Measurements from ENCODE around the gene PPP1CB. TPM values are rescaled to one million over a fixed set of nuclear protein-coding genes. Genes with fewer than 3 reads are reported as not detected.

Gene PPP1CB
- 100 to 1,000 TPM in 5 of 6 donors, 10 to 100 TPM in 1; 83.0 to 255 (median 222) TPM for total RNA-seq

DNA sequence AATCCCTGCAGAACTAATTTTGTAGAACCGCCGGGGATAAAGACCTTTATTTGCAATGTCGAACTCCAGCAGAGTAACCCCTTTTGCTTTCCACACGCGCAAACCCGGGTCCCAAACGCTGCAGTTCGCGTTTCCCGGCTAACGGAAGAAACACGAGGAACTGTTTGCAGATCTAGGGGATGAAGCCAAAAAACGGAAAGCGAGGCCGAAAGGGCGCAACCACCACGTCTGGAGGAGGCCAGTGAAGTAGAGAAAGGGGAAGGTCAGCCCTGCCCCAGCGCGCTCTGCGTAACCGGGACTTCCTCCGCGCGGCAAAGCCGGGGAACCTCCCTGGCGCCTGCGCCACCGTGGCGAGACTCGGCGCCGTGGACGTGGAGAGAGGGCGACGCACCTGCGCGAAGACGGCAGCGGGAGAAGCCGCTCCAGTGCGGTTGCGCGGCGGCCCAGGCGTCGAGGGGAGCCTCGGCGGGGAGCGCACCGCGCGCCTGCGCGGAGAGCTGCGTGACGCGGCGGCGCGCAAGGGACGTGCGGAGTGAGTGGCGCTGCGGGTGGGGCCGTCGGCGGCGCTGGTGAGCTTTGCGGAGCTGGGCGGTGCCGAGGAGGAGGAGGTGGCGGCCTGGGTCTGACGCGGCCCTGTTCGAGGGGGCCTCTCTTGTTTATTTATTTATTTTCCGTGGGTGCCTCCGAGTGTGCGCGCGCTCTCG, at the start of gene PPP1CB:
Gene PPP1CB, plus strand, starts transcription at position 579 of the 704 bp plus-strand sequence. CDS start 295 bp downstream, outside the sequence.
- WGBS, 2 donors: 0 to 1% methylated on average over 24 to 72 of the region's 81 CpGs
- Histone ChIP-seq H3K9me3 (no peaks in the 10 kb centered on the region), H3K27ac (peak within 1 kb of the TSS; percentile 97 to 100 (median 100)), H3K4me3 (peak within 1 kb of the TSS; percentile 65 to 90 (median 78)), H3K27me3 (no peaks in the 10 kb centered on the region), H3K36me3 (no peaks in the 10 kb centered on the region), H3K4me1 (peaks cover 32 to 44% (median 38%) of the 10 kb centered on the region in 4 donors)
- ATAC-seq (ENCODE audit: low FRiP score in 2 of 2) (peak; percentile 97), DNase-seq (peak; percentile 97 to 99)
- TF ChIP-seq, protein P1, sequence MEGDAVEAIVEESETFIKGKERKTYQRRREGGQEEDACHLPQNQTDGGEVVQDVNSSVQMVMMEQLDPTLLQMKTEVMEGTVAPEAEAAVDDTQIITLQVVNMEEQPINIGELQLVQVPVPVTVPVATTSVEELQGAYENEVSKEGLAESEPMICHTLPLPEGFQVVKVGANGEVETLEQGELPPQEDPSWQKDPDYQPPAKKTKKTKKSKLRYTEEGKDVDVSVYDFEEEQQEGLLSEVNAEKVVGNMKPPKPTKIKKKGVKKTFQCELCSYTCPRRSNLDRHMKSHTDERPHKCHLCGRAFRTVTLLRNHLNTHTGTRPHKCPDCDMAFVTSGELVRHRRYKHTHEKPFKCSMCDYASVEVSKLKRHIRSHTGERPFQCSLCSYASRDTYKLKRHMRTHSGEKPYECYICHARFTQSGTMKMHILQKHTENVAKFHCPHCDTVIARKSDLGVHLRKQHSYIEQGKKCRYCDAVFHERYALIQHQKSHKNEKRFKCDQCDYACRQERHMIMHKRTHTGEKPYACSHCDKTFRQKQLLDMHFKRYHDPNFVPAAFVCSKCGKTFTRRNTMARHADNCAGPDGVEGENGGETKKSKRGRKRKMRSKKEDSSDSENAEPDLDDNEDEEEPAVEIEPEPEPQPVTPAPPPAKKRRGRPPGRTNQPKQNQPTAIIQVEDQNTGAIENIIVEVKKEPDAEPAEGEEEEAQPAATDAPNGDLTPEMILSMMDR (IDR thresholded peaks at IDR 0.05): peak in 5 of 6 experiments; percentile 23 to 67 (median 63)
- TF ChIP-seq EP300 (IDR thresholded peaks at IDR 0.05): no peak
- peak; percentile 90 to 93 for TF ChIP-seq POLR2AphosphoS5 (IDR thresholded peaks at IDR 0.05)
- peak; percentile 3 to 96 (median 82) for TF ChIP-seq POLR2A (IDR thresholded peaks at IDR 0.05)

DNA sequence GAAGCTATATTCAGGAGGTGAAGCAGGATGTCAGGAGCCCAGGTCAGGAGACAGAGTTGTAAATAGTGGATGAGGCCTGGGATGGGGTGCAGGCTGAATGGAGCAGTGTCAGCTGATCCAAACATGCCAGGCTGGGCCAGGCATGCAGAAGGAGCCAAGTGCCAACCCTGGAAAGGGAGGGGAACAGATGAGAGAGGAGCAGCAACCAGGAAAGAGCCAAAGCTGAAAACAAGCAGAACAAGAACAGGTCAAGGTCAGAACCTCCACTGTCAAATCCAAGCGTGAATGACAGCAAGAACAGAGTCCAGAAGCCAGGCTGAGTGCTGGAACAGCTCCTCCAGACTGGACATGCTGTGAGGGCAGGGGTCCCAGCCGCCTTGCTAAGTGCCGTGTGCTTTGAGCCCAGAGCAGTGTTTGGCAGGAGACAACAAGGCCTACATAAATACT, 49.2 kb upstream of the PPP1CB start:
- no peaks in the 10 kb centered on the region for H3K9me3 ChIP-seq
- TF ChIP-seq EP300 (IDR thresholded peaks at IDR 0.05): no peak
- TF ChIP-seq POLR2A (IDR thresholded peaks at IDR 0.05): no peak
- TF ChIP-seq, protein P1 (IDR thresholded peaks at IDR 0.05): no peak
- no peak for TF ChIP-seq POLR2AphosphoS5 (IDR thresholded peaks at IDR 0.05)
- no peak overlapping the region for H3K4me3 ChIP-seq
- DNase-seq (no peak), ATAC-seq (ENCODE audit: low FRiP score in 2 of 2) (no peak)
- WGBS, 2 donors: 71 to 92% methylated on average over 3 of the region's 3 CpGs
- H3K36me3 ChIP-seq: no peaks in the 10 kb centered on the region
- no peaks in the 10 kb centered on the region for H3K4me1 ChIP-seq
- no peak overlapping the region for H3K27ac ChIP-seq
- H3K27me3 ChIP-seq: no peaks in the 10 kb centered on the region

DNA sequence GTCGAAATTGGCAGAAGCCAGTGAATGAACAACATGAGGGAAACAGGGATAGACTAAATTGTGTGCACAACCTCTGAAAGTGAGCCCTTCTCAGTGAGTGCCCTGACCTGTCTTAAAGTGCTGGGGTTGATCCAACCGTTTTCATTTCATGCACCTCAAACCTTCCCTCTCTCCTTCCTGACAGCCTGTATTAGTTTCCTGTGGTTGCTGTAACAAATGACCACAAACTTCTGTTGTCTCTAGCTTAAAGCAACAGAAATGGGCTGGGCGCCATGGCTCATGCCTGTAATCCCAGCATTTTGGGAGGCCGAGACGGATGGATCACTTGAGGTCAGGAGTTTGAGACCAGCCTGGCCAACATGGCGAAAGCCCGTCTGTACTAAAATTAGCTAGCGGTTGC, 48.8 kb upstream of the PPP1CB start:
- Histone ChIP-seq H3K36me3 (no peaks in the 10 kb centered on the region), H3K4me3 (no peak overlapping the region), H3K27me3 (no peaks in the 10 kb centered on the region), H3K27ac (no peak overlapping the region), H3K4me1 (no peaks in the 10 kb centered on the region), H3K9me3 (no peaks in the 10 kb centered on the region)
- TF ChIP-seq POLR2A (IDR thresholded peaks at IDR 0.05) (no peak), POLR2AphosphoS5 (IDR thresholded peaks at IDR 0.05) (no peak), EP300 (IDR thresholded peaks at IDR 0.05) (no peak)
- TF ChIP-seq, protein P1 (IDR thresholded peaks at IDR 0.05): no peak
- no peak for DNase-seq
- no peak for ATAC-seq (ENCODE audit: low FRiP score in 2 of 2)
- 76 to 87% methylated on average over 8 of the region's 8 CpGs for WGBS, 2 donors

DNA sequence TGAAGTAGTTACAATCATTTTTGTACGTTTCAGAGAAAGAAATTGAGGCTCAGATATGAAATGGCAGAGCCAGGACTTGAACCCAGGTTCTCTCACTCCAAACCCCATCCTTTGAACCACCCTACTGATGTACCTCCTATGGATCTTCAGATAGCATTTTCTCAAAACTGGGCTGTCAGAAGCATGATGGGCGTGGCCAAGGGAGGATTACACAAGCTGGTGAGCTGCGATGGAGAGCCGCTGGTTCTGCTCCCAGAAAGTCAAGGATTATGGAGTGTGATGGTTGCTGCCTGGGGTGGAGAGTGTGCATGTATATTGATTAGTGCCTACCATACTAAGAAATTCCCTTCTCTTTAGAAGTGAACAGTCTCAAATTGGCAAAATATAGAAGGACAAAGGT, 47.0 kb upstream of the PPP1CB start:
- WGBS, 2 donors: 77 to 82% methylated on average over 4 of the region's 4 CpGs
- Histone ChIP-seq H3K27me3 (no peaks in the 10 kb centered on the region), H3K36me3 (no peaks in the 10 kb centered on the region), H3K27ac (no peak overlapping the region), H3K4me1 (peaks cover 0 to 5% (median 5%) of the 10 kb centered on the region in 4 donors), H3K9me3 (no peaks in the 10 kb centered on the region), H3K4me3 (no peak overlapping the region)
- TF ChIP-seq POLR2A (IDR thresholded peaks at IDR 0.05) (no peak), POLR2AphosphoS5 (IDR thresholded peaks at IDR 0.05) (no peak), EP300 (IDR thresholded peaks at IDR 0.05) (no peak)
- TF ChIP-seq, protein P1 (IDR thresholded peaks at IDR 0.05): no peak
- ATAC-seq (ENCODE audit: low FRiP score in 2 of 2) (no peak), DNase-seq (no peak)
